GM21786 (cell line): ENCODE data around the gene PRMT6.
"Not testable (repeated sequence)": the region's sequence is repeated elsewhere in the genome, so short reads cannot be mapped to it uniquely, and the experiment has no call there.

Experiments used
- ATAC-seq: cut with Tn5 transposase; IDR thresholded peaks from one replicate; pipeline ENCODE4 v1.9.1; 2021; ENCODE audit not compliant: unreplicated experiment

PRMT6 gene

DNA sequence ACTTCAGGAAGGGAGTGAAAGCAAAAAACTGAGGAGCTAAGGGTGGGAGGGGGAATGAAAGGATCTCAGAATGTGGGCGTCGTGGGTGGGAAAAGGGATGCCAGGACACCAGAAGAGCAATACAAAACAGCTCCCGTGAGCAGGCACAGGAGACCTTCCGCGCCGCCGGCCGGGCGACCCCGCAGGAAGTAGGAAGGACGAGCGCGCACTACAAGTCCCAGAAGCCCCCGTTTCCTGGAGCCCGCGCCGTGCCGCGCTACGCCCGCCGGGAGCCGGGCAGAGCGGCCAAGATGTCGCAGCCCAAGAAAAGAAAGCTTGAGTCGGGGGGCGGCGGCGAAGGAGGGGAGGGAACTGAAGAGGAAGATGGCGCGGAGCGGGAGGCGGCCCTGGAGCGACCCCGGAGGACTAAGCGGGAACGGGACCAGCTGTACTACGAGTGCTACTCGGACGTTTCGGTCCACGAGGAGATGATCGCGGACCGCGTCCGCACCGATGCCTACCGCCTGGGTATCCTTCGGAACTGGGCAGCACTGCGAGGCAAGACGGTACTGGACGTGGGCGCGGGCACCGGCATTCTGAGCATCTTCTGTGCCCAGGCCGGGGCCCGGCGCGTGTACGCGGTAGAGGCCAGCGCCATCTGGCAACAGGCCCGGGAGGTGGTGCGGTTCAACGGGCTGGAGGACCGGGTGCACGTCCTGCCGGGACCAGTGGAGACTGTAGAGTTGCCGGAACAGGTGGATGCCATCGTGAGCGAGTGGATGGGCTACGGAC, at the start of gene PRMT6:
Gene PRMT6 (plus strand): TSS at position 249 of the 771 bp plus-strand sequence. CDS start 42 bp downstream, at position 291.
- peak; percentile 86 for ATAC-seq

DNA sequence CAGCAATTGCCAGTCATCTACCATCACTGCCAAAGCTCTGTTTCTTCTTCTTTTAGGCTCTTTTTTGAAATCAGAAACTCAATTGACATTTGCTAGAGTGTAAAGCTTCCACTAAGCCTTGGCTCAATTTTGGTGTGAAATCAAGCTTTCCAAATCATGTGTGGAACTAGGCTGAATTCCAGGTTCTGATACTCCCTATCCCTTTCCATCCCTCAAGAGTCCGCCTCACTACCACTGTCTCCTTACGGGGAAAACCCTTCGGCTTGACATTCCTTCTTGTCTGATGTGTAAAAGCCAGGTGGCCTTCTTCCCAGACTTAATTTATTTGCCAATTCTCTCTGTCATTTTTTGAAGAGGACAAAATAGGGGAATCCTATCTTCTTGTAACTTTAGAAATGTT, 47.2 kb upstream of the PRMT6 start:
- ATAC-seq = no peak

DNA sequence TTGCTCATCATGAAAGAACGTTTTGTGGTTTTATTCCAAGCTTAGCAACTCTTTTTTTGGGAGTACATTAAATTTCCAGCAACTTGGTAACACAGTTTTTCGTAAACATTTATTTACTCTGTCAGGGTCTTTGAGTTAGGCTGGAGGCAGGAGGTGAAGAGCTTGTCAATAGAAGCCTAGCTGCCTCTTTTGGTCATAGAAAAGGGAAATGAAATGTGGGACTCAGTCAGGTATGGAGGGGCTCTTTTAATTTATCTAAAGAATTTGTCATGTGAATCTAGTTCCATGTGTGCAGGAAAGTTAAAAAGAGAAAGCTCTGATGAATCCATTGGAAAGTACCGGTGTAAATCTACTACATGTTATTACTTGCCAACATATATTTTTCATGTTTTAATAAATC, 45.9 kb upstream of the PRMT6 start:
- peak; percentile 52 for ATAC-seq

DNA sequence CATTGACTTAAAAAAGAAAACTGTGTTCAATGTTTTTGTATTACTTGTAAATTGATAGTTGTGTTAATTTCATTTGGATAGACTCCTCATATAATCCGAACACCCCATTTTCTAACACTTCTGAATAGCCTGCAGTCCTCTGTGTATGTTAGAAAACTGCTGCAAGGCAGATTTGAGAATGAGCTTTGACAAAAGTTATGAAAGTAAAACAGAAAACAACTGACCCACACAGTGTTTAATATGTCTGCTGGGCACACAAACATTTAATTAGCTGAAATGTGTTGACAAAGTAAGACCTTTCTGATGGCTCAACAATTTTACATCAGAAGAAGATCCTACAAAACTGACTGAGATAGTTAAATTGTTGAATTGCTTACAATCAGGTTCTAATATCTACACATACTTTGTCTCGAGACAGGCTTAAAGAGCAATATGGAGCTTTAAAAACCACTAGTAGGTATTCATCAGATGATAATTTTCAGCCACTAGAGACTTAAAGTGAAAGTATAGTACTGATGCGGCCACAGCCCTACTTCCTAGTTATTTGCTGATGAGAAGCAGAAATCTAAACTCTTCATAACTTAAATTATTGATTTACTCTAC, 40.0 kb upstream of the PRMT6 start:
- ATAC-seq = peak; percentile 94

DNA sequence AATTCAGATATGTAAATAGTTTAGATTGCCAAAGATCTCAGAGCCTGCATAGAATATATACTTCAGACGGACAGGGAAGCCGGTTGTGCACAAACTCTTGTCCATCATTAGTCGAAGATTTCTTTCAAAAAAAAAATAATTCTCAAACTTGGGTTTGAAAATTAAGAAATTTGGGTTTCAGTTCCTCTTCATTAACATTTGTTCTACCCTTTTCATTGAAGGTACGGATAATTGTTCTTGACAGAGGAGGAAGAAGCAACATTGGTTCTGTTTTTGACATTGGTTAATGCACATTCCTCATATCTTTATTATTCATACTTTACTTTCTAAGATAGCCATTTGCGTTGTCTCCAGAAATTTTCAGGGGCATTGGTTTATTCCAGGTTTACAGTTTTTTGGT, 38.0 kb upstream of the PRMT6 start:
- no peak for ATAC-seq

DNA sequence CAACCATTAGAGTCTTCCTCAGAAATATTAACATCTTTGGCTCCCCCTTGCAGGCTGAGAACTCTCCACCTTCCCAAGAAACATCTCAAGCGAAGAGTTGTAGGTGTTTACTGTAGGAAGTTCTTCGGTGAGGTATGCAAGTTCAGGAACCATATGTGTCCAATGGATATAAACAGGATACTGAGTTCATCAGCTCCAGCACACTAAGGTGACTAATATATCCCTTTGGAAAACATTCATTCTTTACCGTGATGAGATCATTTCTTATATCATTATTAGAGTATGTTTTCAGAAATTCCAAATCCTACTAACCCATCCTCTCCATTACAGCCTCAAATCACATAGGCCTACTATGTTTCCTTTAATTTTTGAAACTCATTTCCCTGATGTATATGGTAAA, 37.3 kb upstream of the PRMT6 start:
- no peak for ATAC-seq

DNA sequence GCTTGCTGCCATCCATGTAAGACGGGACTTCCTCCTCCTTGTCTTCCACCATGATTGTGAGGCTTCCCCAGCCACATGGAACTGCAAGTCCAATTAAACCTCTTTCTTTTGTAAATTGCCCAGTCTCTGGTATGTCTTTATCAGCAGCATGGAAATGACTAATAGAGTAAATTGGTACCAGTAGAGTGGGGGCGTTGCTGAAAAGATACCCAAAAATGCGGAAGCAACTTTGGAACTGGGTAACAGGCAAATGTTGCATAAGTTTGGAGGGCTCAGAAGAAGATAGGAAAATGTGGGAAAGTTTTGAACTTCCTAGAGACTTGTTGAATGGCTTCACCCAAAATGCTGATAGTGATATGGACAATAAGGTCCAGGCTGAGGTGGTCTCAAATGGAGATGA, 17.6 kb upstream of the PRMT6 start:
- not testable (repeated sequence) for ATAC-seq

DNA sequence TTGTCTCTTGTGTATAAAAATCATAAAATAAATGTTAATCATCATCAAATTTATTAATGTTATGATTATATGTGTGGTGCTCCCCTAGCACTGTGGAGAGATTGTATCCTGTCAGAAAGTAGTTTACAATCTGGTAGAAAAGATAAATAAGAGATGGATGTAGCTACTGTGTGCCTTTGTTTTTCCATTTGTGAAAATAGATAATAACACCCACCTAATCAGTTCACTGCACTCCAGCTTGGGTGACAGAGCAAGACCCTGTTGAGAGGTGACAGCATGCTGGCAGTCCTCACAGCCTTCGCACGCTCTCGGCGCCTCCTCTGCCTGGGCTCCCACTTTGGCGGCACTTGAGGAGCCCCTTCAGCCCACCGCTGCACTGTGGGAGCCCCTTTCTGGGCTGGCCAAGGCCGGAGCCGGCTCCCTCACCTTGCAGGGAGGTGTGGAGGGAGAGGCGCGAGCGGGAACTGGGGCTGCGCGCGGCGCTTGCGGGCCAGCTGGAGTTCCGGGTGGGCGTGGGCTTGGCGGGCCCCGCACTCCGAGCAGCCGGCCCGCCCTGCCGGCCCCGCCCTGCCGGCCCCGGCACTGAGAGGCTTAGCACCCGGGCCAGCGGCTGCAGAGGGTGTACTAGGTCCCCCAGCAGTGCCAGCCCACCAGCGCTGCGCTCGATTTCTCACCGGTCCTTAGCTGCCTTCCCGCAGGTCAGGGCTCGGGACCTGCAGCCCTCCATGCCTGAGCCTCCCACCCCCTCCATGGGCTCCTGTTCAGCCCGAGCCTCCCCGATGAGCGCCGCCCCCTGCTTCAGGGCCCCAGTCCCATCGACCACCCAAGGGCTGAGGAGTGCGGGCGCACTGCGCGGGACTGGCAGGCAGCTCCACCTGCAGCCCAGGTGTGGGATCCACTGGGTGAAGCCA, 11.9 kb upstream of the PRMT6 start:
- not testable (repeated sequence) for ATAC-seq

DNA sequence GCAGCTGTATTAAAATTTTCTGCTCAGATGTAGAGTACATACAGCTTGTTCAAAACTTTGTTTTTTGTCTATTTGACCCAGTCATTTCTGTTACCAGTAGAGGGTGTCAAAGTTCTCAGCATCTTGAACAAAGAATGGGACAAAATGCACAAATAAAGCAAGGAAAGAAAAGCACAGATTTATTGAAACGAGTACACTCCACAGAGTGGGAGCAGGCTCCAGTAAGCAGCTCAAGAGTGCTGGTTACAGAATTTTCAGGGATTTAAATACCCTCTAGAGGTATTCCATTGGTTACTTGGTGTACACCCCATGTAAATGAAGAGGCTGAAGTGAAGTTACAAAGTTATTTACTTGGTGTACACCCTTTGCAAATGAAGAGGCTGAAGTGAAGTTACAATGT, 8.9 kb upstream of the PRMT6 start:
- ATAC-seq = no peak

DNA sequence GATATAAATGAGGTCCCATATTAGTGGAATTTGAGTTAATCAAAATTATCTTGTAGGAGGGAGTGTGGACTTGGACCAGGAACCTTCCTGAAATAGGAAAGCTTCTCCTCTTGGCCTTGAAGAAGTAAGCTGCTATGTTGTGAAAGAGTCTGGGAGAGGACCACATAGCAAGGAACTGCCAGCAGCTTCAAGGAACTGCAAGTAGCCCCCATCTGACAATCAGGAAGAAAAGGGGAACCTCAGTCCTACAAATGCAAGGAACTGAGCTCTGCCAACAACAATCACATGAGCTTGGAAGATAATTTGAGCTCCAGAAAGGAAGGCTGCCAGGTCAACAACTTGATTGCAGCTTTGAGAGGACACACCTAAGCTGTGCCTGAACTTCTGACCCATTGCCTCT, 8.2 kb upstream of the PRMT6 start:
- no peak for ATAC-seq

DNA sequence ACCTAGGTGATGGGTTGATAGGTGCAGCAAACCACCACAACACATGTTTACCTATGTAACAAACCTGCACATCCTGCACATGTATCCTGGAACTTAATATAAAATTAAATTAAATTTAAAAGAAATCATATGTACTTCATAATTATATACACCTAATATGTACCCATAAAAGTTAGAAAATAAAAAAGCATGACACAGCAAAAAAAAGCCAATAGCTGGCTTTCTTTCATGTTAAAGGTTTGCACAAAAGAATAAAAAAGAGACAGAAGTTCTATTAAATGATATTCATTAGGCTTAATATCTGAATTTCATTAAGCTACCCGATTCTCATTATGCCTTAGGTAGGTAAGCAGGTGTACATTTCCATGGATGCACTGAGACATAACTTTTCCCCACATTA, 5.2 kb upstream of the PRMT6 start:
- no peak for ATAC-seq

DNA sequence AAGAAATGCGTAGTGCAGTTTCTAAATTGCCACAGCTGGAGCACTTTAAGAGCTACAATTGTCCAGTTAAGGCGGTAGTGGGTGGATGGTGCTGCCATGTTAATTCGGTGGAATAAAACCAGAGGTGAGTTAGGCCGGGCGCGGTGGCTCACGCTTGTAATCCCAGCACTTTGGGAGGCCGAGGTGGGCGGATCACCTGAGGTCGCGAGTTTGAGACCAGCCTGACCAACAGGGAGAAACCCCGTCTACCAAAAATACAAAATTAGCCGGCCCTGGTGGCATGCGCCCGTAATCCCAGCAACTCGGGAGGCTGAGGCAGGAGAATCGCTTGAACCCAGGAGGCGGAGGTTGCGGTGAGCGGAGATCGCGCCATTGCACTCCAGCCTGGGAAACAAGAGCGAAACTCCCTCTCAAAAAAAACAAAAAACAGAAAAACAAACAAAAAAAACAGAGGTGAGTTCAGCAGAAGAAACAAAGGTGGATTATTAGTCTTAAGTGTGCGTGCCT, 502 bp upstream of the PRMT6 start:
- ATAC-seq = not testable (repeated sequence)

DNA sequence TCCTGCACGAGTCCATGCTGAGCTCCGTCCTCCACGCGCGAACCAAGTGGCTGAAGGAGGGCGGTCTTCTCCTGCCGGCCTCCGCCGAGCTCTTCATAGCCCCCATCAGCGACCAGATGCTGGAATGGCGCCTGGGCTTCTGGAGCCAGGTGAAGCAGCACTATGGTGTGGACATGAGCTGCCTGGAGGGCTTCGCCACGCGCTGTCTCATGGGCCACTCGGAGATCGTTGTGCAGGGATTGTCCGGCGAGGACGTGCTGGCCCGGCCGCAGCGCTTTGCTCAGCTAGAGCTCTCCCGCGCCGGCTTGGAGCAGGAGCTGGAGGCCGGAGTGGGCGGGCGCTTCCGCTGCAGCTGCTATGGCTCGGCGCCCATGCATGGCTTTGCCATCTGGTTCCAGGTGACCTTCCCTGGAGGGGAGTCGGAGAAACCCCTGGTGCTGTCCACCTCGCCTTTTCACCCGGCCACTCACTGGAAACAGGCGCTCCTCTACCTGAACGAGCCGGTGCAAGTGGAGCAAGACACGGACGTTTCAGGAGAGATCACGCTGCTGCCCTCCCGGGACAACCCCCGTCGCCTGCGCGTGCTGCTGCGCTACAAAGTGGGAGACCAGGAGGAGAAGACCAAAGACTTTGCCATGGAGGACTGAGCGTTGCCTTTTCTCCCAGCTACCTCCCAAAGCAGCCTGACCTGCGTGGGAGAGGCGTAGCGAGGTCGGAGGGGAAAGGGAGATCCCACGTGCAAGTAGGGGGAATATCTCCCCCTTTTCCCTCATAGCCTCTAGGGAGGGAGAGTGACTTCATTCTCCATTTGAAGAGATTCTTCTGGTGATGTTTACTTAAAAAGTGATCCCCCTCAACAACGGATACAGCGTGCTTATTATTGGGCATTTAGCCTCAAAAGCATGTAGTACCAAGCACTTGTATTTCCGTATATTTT, 991 bp downstream of the PRMT6 start:
- ATAC-seq = peak; percentile 53

DNA sequence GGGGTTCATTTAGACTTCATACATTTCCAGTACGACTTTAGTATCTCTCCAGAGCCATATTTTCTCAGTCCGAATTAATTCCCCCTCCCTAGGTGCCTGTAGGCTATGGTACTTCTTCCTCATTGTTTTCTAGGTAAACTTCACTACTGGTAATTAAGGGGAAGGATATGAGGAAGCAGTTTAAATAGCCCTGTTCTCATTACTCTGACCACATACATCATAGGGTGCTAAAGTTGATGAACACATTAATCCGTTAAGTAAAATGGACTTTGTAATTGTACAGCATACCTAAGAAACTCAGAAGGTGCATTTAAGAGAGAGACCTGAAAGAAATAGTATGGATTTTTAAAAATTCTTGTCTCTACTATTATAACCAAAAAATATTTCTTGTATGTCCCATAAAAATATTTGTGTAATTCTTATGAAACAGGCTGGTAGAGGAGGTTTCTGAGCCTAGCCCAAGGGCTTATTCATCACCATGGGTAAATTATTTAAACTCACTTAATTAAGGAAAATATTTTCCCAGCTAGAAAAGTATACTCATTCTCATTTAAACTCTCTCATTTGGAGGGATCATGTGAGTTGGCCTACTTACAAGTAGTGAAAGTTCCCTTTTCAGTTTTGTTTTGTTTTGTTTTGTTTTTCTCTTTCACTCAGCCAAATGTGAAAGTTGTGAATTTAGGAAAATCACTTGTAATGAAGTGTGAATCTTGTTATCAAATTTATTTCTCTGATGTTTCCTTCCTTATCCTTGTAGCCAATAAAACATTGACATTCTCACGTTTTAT, 2.0 kb downstream of the PRMT6 start:
- ATAC-seq = peak; percentile 14

DNA sequence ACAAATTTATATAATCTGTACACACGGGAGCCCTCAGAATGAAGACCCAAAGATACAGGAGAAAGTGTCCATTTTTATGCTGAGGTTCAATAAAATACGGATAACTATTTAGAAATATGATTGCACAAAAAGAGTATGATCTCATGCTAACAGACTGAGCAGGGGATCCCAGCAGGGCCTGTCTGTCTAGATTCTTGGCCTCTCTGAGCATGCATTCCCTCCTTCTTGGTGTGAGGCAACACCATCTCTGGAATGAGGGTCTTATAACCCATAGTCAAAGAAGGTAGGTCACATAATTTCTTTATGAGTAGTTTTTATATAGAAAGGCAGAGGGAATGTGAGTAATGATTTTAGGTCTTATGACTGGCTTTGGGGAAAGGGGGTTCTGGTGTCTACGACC, 5.4 kb downstream of the PRMT6 start:
- no peak for ATAC-seq

DNA sequence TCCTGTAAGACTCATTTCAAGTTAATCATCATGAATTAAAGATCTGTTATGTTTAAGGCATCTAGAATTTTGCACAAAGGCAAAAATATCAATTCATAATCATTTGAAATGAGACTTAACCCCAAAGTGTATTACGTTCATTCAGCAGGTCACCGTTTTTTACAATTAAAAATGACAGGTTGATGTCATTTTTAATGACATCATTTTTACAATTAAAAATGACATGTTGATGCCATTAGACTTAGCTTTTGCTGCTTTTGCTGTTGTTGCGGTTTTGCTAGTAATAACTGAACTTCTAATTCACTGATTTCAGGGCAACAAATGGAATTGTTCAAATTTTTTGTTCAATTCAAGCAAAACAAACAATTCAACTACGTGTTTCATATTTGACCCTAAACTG, 17.0 kb downstream of the PRMT6 start:
- no peak for ATAC-seq

DNA sequence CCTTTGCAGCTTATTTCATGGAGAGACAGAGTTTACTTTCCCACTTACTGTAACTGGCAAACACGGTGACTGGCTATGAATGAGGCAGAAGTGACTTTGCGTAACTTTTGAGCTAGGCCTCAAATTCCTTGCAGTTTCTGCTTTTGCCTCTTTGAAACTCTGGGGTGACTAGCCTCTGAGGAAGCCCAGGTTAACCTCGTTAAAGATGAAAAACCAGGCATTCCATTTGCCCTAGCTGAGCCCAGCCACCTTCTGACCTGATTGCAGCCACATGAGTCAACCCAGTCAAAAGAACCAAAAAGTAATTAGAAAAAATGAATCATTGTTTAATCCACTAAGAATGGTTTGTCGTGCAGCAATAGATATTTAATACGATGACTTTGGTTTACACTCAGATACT, 20.4 kb downstream of the PRMT6 start:
- ATAC-seq = no peak

DNA sequence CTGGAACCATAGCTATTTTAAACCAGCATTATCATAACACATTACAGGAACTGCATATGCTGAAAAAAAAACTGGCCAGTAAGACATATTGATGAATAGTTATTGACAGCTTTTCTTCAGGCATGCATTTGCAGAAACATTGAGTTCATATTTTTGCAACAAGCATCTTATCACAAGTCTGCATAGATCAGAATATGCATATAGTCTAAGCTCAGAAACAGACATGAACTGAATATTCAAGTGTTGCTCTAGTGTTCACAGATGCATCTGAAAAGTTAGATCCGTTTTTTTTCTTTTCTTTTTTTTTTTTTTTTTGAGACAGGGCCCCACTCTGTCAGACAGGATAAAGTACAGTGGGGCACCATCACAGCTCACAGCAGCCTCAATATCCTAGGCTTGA, 22.8 kb downstream of the PRMT6 start:
- no peak for ATAC-seq

DNA sequence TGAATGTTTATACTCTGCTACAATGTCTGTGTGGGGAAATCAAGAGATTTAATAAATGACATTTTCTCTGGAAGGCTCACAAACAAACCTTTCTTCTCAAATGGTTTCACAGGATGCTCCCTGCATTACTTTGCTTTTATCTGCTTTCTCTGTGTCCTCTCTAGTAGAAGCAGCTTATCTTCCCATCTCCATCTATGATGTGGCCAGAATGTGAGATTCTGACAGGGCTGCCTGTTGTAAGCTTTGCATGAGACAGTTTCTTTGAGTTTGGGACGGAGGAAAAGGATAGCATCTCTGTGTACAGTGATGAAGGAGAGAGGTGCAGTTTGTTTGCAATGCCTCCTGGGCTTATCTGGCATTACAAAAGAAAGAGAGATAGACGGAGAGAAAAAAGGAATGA, 24.6 kb downstream of the PRMT6 start:
- no peak for ATAC-seq

DNA sequence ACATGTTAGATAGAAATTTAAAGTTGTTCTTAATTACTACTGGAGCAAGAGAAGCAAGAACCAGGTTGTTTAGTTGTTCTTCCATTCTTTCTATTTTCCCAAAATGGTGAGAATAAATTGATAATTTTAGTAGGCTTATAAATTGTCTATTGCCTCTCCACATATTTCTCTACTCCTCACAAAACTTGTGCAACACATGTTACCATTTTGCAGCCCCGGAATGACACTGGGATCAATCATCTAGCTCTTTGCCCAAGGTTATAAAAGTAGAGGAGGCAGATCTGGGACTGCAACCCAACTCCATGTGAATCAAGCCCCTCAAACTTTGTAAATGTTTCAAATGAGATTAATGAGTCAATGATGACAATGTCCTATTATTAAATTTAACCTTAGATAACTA, 34.9 kb downstream of the PRMT6 start:
- no peak for ATAC-seq
